ENCODE data around the gene RPP40.
"Not testable (repeated sequence)": the region's sequence is repeated elsewhere in the genome, so short reads cannot be mapped to it uniquely, and the experiment has no call there.

RPP40 gene

GRCh38 chr6:5023923-5024322, 20.1 kb upstream of the RPP40 start:
- TF ChIP-seq CTCF (IDR thresholded peaks at IDR 0.05; ENCODE audit: borderline replicate concordance, control extremely low read depth, extremely low read depth, insufficient read depth, missing control alignments), result no peak
- no peak for DNase-seq (ENCODE audit: low spot score)
- in situ Hi-C loops (cut with MboI; ENCODE audit: low sequenced_read_pairs, unreplicated experiment), result no loop called here

GRCh38 chr6:5020142-5020541, 16.3 kb upstream of the RPP40 start:
- in situ Hi-C loops (cut with MboI; ENCODE audit: low sequenced_read_pairs, unreplicated experiment), result no loop called here
- DNase-seq (ENCODE audit: low spot score), result no peak
- no peak for TF ChIP-seq CTCF (IDR thresholded peaks at IDR 0.05; ENCODE audit: borderline replicate concordance, control extremely low read depth, extremely low read depth, insufficient read depth, missing control alignments)

- DNase-seq (ENCODE audit: low spot score), result no peak
- in situ Hi-C loops (cut with MboI; ENCODE audit: low sequenced_read_pairs, unreplicated experiment), result no loop called here
- TF ChIP-seq CTCF (IDR thresholded peaks at IDR 0.05; ENCODE audit: borderline replicate concordance, control extremely low read depth, extremely low read depth, insufficient read depth, missing control alignments), result no peak
Observed at GRCh38 chr6:5014072-5014561, 10.3 kb upstream of the RPP40 start.

- no peak for TF ChIP-seq CTCF (IDR thresholded peaks at IDR 0.05; ENCODE audit: borderline replicate concordance, control extremely low read depth, extremely low read depth, insufficient read depth, missing control alignments)
- in situ Hi-C loops (cut with MboI; ENCODE audit: low sequenced_read_pairs, unreplicated experiment), result no loop called here
- DNase-seq (ENCODE audit: low spot score), result no peak
Observed at GRCh38 chr6:5012519-5012918, 8.7 kb upstream of the RPP40 start.

- no peak for DNase-seq (ENCODE audit: low spot score)
- in situ Hi-C loops (cut with MboI; ENCODE audit: low sequenced_read_pairs, unreplicated experiment), result no loop called here
- no peak for TF ChIP-seq CTCF (IDR thresholded peaks at IDR 0.05; ENCODE audit: borderline replicate concordance, control extremely low read depth, extremely low read depth, insufficient read depth, missing control alignments)
Observed at GRCh38 chr6:5011346-5011745, 7.5 kb upstream of the RPP40 start.

GRCh38 chr6:5007531-5007930, 3.7 kb upstream of the RPP40 start:
- in situ Hi-C loops (cut with MboI; ENCODE audit: low sequenced_read_pairs, unreplicated experiment), result no loop called here
- DNase-seq (ENCODE audit: low spot score), result no peak
- no peak for TF ChIP-seq CTCF (IDR thresholded peaks at IDR 0.05; ENCODE audit: borderline replicate concordance, control extremely low read depth, extremely low read depth, insufficient read depth, missing control alignments)

- DNase-seq (ENCODE audit: low spot score), result no peak
- no peak for TF ChIP-seq CTCF (IDR thresholded peaks at IDR 0.05; ENCODE audit: borderline replicate concordance, control extremely low read depth, extremely low read depth, insufficient read depth, missing control alignments)
- in situ Hi-C loops (cut with MboI; ENCODE audit: low sequenced_read_pairs, unreplicated experiment), result no loop called here
Observed at GRCh38 chr6:5006222-5006621, 2.4 kb upstream of the RPP40 start.

- in situ Hi-C loops (cut with MboI; ENCODE audit: low sequenced_read_pairs, unreplicated experiment); DNase-seq (ENCODE audit: low spot score): not testable (repeated sequence)
Observed at GRCh38 chr6:5005038-5005433, 1.2 kb upstream of the RPP40 start.

Measured in GM13976 (cell line).